ENCODE data around the gene TRPV3. TPM values are rescaled to one million over a fixed set of nuclear protein-coding genes. Genes with fewer than 3 reads are reported as not detected.
"Not testable (repeated sequence)": the region's sequence is repeated elsewhere in the genome, so short reads cannot be mapped to it uniquely, and the experiment has no call there.

Gene TRPV3
- total RNA-seq, 1 donor from 2014 or later: 0.26 TPM

DNA sequence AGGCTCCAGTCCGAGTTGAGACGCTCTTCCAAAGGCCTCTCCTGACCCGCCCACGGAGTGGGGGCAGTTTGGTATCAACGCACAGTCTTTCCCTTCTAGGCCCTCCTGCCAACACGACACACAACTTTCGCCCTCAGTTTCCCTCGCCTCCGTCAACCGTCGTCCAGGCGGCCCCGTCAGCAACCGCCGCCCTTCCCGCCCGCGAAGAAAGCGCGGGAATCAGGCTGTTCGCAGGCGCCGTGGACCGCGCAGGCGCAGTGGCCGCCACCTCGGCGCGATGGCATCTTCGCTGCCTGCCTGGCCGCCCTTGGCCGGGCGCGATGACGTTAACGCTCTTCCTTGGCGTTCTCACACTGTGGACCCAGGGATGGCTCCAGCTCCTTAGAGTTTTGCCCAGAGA, 86.0 kb downstream of the TRPV3 start, which contains the start of gene SPATA22:
TSS of gene SPATA22 (minus strand) at position 221 of the 400 bp plus-strand sequence. CDS start 2,494 bp downstream, outside the sequence.
- TF ChIP-seq, protein P1, sequence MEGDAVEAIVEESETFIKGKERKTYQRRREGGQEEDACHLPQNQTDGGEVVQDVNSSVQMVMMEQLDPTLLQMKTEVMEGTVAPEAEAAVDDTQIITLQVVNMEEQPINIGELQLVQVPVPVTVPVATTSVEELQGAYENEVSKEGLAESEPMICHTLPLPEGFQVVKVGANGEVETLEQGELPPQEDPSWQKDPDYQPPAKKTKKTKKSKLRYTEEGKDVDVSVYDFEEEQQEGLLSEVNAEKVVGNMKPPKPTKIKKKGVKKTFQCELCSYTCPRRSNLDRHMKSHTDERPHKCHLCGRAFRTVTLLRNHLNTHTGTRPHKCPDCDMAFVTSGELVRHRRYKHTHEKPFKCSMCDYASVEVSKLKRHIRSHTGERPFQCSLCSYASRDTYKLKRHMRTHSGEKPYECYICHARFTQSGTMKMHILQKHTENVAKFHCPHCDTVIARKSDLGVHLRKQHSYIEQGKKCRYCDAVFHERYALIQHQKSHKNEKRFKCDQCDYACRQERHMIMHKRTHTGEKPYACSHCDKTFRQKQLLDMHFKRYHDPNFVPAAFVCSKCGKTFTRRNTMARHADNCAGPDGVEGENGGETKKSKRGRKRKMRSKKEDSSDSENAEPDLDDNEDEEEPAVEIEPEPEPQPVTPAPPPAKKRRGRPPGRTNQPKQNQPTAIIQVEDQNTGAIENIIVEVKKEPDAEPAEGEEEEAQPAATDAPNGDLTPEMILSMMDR (IDR thresholded peaks at IDR 0.05): no peak
- no peak for DNase-seq
- no peak for ATAC-seq
- Histone ChIP-seq H3K9me3 (no peaks in the 10 kb centered on the region), H3K4me3 (no peak within 1 kb of the TSS), H3K36me3 (no peaks in the 10 kb centered on the region), H3K27me3 (no peaks in the 10 kb centered on the region), H3K4me1 (peaks cover 12% of the 10 kb centered on the region), H3K27ac (no peak within 1 kb of the TSS)
- intact Hi-C loops (cut with DNase I): no loop called here

DNA sequence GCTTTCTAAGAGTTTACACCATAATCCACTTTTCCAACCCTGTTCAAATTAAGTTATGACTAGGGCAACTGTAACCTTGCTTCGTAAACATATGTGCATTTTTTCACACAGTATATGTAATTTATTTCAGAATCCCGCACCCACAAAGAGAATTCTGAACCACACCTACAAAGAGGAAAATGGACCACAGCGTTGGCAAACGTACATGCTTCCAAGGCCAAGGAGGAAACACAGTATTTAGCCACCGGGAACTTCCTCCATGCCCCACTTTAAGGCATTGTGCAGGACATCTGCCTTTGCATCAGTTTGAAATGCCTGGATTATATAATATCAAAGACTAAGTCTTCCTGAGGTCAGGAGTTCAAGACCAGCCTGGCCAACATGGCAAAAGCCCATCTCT, 88.1 kb downstream of the TRPV3 start:
- no peak overlapping the region for H3K4me3 ChIP-seq
- intact Hi-C loops (cut with DNase I): no loop called here
- no peaks in the 10 kb centered on the region for H3K36me3 ChIP-seq
- ATAC-seq (no peak), DNase-seq (no peak)
- peaks cover 7% of the 10 kb centered on the region for H3K4me1 ChIP-seq
- no peaks in the 10 kb centered on the region for H3K9me3 ChIP-seq
- no peak overlapping the region for H3K27ac ChIP-seq
- no peaks in the 10 kb centered on the region for H3K27me3 ChIP-seq
- TF ChIP-seq, protein P1 (IDR thresholded peaks at IDR 0.05): no peak

- ATAC-seq; H3K27me3 ChIP-seq; intact Hi-C loops (cut with DNase I); H3K9me3 ChIP-seq; DNase-seq; H3K4me3 ChIP-seq; H3K27ac ChIP-seq; H3K36me3 ChIP-seq; H3K4me1 ChIP-seq: not testable (repeated sequence)
Measured at GRCh38 chr17:3466355-3466754, 91.3 kb downstream of the TRPV3 start.

Other genes starting within 250 kb of the TRPV3 start
- gene OR3A2, start 171.5 kb downstream of the TRPV3 start, total RNA-seq: not detected
- gene OR1E1, start 159.4 kb downstream of the TRPV3 start, total RNA-seq: not detected
- not detected for gene OR3A3, start 146.4 kb downstream of the TRPV3 start, total RNA-seq
- not detected for gene OR1E2, start 124.0 kb downstream of the TRPV3 start, total RNA-seq
- gene SPATA22, start 86.0 kb downstream of the TRPV3 start, total RNA-seq: 0.75 TPM
- gene ASPA, start 81.8 kb downstream of the TRPV3 start, total RNA-seq: 8.2 TPM
- 2.9 TPM for gene TRPV1, start 51.6 kb upstream of the TRPV3 start, total RNA-seq
- 10.4 TPM for gene SHPK, start 78.4 kb upstream of the TRPV3 start, total RNA-seq
- 23.3 TPM for gene CTNS, start 78.9 kb upstream of the TRPV3 start, total RNA-seq
- 108 TPM for gene TAX1BP3, start 110.8 kb upstream of the TRPV3 start, total RNA-seq
- 28.6 TPM for gene EMC6, start 111.0 kb upstream of the TRPV3 start, total RNA-seq
- 1.6 TPM for gene P2RX5, start 138.3 kb upstream of the TRPV3 start, total RNA-seq
- gene HASPIN, start 166.1 kb upstream of the TRPV3 start, total RNA-seq: 0.41 TPM
- 24.2 TPM for gene ITGAE, start 243.4 kb upstream of the TRPV3 start, total RNA-seq

Measured in upper lobe of right lung (tissue), 1 donor.